ENCODE data around the gene PDE4D.

- TF ChIP-seq CTCF (IDR thresholded peaks at IDR 0.05) = no peak
- no peak for TF ChIP-seq POLR2AphosphoS5 (IDR thresholded peaks at IDR 0.05)
Measured at GRCh38 chr5:59722874-59723273, 170.7 kb downstream of the PDE4D start.
